CD4-positive, alpha-beta T cell treated with Interleukin-10 for 1 hour (primary cell): ENCODE results near the gene CPSF4L.

ENCODE experiments used
- DNase-seq: peaks from one replicate; pipeline ENCODE4 v3.0.0-alpha.2; 2020

The CPSF4L gene

DNA sequence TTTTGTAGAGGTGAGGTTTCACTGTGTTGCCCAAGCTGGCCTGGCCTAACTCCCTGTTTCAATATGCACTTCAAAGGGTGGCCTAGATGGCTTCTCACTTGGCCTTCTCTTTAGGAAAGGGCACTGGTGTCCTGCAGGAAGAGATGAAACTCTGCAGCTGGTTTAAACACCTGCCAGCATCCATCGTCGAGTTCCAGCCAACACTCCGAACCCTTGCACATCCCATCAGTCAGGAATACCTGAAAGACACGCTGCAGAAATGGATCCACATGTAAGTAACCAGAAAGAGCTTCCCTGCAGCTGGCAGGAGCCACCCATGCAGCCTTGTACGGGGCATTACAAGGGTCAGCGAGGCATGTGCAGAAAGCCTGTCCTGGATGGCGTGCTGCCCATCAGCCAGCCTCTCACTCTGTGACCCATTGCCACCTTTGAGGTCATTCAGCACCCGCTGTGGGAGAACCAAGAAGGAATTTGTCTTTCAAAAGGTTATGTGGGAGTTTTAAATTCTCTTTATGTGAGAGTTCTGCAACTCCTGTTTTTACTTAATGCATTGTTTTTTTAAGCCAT, 61.8 kb downstream of the CPSF4L start:
- DNase-seq, result no peak

DNA sequence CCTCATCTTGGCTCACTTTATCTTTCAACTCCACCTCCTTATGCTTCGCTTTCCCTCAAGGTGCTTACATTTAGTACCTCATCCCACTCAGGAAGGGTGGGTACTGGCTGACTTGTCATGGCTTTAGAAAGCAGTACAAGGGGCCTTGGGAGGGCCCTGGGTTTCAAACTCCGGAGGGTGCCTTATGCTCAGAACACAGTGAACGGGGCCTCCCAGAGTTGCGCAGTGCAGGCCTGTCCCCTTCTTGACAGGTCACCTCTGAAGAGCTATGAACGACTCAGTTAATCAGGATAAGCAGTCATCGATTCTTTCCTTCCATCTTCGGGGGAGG, 62.8 kb downstream of the CPSF4L start:
- no peak for DNase-seq
